ENCODE results near the gene SOX6.
A peak's percentile ranks its signal among the peaks of the same experiment; 100 is the strongest.

The SOX6 gene

DNA sequence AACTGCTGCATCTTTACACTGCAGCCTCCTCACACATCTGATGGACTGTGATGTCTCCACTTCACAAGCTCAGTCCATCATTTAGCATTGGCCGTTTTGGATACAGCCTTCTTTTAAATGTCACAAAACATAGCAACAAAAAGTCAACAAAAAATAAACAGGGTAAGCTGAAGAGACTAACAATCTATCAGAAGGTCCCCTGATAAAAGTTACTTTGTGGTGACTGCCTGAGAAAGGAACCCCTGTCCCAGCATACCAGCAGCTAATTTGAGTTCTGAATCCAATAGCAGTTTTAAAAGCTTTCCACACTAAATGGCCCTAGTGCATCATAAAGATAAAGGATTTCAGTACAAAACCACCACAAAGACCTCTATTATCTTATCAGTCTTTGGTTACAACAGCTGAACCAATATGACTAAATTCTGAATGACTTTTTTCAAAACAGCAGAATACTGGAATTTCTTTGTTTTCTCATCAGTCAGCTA is 162.4 kb downstream of the SOX6 start:
- DNase-seq = peak in 1 of 56 donors; percentile 1

DNA sequence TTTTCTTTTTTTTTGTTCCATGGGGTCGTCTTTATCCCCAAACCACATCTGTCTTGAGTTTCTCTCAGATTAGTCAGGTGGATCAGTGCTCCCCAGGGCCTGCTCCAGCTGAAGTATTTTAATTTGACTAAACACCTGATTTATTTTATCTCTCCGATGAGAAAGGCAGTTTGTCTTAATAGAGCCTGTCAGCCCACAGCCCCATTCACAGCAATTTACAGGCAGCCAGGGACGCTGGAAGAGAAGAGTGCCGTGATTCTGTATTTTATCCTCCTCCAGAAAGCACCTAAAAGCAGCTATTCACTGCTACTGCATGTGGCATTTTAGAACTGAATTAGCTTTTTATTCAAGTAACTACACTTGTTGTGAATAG is 164.5 kb downstream of the SOX6 start:
- peak in 2 of 56 donors; percentile 15 to 16 for DNase-seq

DNA sequence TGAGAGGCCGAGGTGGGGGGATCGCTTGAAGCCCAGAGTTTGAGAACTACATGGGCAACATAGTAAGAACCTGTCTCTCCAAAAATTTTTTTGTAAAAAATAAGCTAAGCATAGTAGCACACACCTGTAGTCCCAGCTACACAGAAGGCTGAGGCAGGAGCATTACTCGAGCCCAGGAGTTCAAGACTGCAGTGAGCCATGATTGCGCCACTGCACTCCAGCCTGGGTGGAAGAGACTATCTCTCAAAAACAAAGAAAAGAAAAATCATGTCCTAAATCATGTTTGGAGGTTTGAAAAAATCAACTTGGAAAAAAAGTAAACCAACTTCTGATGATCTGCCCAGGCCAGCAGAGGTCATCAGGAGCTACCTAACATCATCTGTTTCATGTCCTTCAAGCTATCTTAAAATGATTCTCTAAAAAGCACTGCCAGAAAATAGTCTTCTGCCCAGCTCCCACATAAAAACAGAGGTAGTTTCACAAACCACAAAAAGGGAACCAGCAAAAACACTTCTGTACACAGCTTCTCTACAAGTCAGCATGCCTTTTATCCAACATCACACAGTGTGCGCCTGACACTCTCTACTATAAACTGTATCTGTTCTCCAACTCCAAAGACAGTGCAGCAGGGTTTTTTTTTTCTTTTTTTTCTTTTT is 165.0 kb downstream of the SOX6 start:
- DNase-seq = peak in 3 of 56 donors; percentile 9 to 20 (median 11)

DNA sequence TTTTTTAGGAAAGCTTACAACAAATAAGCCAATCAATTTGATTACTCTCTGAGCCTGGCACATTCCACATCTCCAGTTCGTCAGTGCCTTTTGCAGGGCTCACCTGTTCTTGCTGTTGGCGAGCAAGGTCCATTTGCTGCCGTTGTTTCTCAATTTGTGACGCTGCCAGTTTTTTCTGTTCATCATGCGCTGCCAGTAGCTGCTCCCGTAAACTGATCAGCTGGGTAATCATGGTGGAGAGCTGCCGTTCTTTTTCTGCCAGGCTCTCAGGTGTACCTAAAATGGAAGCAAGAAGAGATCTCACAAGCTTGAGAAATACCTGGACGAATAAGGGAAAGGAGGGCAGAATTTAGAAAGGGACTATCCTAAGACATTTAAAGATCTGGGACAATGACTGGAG is 169.7 kb downstream of the SOX6 start:
- no peak for DNase-seq

DNA sequence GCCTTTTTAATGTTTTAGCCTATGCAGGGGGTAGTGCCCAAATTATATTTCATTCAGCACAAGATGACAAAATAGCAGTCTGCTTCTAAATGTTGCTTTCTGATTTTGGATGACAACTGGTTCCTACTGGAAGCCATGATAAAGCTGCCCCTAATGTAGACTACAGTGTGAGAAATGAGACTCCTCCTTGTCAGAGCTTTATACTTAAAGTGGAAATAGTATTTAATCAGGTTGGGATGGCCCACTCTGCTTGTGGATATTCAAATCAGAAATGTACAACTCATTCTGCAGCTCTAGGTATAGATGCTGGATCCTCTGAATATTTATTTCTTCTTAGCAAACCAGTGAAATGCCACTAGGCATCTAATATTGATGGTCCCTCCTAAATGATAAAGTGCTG is 171.3 kb downstream of the SOX6 start:
- no peak for DNase-seq

DNA sequence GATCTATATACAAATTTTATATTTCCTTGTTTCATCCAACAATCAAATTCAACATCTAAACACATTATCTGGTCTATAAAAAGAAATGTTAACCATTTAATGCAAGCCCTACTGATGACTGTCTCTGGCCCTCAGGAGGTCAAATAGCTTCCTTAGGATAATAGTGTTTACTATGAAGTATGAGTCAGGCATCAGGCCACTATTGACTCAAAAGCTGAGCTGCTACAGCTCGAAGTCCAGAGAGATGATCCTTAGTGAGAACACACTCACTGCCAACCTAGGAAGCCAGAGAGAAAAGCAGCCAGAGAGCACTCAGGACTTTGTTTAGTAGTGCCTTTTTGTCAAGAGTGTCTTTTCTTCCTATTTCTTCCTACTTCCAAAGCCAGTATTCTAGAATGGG is 171.8 kb downstream of the SOX6 start:
- DNase-seq = no peak

DNA sequence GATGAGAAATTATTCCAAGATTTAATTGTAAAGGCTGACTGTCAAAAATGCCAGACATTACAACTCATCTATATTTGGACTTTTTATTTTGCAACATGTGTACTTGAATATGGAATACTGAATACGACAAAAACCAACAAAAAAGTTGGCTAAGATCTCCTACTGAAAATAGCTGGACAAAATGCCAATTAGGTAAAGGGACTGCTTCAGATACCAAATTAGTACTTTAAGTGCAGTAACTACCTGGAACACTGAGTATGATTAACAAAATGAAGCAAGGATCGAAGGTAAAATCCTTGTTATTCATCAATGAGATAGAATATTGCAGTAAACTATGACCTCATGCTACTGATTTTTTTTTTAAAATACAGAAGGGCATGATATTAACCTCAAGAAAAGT is 173.8 kb downstream of the SOX6 start:
- DNase-seq = no peak

DNA sequence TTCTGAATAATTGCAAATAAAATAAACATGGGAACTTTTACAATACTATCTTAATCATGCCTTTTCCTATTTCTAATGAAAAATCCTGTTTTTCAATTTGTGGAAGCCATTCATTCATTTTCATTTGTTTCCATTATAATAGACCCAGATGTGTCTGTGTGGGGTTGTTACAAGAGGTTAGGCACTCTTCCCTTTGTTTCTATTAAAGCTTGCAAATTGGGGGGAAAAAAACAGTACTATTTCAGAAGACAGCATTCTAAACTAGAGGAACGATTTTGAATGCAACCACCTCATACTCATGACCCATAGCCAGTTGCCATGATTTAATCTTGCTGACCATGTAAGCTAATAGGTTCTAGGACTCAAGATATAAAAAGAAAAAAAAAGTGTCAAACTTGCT is 175.5 kb downstream of the SOX6 start:
- DNase-seq = no peak

DNA sequence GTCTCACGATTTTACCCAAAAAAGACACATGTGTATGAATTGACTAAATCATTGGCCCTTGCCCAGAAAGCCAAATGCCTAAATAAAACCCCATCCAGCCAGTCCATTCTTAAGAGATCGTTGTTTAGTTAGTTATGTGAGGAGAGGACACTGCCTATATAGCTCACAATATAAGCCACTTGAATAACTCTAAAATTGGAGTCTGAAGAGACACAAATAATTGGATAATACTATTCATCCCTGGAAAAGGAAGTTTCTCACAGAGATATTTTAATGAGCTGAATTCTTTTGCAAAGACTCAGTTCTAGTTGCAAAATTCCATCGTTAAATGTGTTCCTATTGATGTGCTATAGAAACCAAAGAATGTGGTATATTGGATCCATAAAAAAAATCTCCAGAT is 176.7 kb downstream of the SOX6 start:
- no peak for DNase-seq

DNA sequence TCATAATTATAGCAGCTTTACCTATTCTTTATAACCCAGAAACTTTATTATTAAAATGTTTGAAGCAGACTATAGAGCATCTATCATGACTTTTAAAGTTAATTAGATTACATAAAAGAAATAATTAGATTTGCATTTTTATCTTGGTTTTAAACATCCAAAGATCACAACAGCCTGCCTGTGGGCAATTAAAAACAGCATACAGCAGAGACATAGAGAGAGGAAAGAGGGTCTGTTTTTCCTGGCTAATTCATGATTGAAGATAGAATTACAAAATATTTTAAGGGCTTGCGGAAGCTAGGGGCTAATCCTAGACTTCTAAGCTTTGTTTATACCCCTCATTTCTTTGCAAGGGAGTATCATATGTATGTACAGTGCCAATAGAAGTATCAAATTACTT is 178.1 kb downstream of the SOX6 start:
- DNase-seq = no peak

DNA sequence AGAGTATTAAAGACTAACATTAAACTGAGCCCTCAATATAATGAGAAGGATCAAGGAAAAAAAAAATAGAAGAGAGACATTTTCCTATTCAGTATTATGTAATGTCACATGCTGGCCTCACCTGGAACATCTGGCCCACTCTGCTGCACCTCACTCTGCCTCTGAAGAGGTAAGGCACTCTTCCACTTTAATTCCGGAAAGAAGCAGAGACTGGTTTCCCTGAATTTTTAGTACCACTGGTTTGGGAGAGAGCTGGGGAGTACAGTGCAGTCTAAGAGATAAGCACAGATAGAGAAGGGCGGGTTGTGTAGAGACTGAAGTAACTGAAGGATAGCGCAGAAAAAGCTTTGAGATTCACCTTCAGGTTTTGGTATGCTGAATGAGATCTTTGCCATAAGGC is 178.7 kb downstream of the SOX6 start:
- no peak for DNase-seq

DNA sequence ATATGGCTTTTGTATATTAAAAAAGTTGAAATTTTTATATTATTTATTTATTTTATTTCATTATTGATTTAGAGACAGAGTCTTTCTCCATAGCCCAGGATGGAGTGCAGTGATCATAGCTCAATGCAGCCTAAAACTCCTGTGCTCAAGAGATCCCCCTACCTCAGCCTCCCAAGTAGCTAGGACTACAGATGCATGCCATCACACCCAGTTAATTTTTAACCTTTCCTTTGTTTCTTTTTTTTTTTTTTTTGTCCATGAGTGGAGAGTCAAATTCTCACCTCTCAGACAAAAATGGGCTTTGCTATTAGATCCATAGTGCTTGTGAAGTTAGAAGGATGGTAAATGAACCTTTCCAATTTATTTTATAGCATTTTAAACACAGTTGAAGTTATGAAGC is 182.5 kb downstream of the SOX6 start:
- no peak for DNase-seq

DNA sequence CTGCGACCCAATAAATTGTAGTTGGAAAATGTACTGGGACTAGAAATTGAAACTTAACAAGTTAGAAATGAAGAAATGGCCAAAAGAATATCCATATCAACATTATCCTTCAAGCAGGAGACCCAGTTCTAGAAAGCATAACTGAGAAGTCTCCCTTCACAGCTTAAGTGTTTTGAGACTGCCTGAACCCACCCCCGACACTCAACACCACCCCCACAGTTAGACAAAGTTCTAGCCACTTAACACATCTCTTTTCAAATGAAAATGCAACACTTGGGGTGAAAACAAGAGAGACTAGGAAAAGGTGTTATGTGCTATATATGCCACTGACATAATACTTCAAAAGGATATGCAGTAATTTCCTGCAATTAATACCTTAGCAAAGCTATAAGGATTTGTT is 184.5 kb downstream of the SOX6 start:
- DNase-seq = no peak

DNA sequence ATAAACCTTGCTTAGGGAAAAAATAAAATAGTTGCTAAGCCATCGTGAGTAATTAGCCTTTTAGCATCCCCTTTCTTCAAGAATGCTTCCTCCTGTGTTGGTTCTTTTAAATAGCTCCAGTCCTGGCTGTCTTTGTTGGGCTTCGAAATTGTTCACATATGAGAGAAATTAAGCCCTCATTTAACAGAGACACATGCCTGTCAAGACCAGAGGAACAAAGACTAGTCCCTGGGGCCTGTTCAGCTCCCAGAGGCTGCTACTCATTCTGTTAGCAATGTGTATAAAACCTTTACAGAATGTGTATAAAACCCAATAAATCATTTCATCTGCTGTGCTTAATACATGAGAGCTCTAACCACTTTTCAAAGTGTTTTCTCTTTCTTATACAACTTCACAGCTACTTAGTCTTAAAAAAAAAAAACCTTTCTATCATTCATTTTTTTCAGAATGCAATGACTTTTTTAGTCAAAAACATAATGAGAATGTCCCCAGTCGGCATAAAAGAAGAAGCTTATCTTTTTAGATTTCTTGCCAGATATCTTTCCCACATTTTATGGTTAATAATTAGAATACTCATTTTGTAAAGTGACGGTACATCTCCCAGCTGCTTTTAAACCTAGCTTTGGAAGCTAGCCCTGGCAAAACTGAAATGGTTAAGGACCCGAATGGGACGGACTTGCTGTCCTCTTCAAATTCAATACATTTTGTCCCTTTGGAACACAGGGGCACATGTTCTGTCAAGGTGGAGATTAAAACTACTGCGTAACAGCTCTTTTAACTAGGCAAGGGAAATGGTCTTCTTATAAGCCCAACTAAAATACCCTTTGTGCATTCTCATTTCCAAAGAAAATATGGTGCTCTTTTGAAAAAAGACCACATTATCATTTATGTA is 186.1 kb downstream of the SOX6 start:
- DNase-seq = no peak

DNA sequence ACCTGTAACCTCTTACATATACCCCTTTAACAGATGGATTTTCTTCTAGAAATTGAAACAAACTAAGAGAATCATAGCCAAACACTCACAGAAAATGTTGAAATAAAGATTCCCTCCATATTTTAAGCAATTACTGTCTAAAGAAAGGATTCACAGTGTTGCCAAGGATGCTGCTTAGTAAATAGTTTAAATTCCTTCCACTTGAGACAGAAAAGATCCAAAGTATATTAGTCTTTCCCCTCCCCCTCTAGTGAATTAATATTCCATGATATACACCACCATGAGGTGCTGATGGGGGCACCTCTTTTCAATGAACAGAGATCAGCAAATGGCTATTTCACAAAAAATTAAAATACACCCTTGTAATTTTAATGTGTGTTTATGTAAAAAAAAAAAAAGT is 186.8 kb downstream of the SOX6 start:
- DNase-seq = no peak

DNA sequence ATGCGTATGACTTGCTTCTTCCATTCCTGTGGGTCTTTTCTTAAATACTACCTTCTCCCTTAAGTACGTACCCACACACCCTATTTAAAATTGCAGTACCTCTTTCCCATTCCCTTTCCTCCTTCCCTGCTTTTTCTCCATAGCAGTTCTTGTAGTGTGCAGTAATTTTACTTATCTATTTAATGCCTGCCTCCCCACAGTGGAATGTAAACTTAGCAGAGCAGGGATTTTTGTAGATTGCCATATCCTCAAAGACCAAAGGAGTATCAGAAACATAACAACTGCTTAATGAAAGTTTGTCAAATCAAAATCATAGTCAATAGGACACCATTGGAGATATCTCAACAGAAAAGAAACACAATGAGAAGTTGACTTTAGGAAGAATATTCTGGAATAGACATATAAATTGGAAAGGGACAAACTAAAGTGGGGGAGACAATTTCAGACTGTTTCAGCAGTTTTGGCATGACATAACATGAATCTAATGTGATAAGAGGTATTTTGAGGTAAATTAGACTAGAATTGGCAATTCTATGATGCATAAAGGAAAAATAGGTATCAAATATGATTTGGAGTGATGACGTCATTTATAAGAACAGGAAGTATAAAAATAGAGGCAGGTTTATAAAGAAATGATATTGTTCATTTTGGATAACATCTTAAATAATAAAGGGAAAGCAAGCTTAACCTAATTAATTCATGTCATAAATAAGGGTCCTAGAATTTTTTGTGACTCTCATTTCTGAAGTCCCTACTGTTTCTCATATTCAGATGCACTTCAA is 188.4 kb downstream of the SOX6 start:
- DNase-seq = no peak

DNA sequence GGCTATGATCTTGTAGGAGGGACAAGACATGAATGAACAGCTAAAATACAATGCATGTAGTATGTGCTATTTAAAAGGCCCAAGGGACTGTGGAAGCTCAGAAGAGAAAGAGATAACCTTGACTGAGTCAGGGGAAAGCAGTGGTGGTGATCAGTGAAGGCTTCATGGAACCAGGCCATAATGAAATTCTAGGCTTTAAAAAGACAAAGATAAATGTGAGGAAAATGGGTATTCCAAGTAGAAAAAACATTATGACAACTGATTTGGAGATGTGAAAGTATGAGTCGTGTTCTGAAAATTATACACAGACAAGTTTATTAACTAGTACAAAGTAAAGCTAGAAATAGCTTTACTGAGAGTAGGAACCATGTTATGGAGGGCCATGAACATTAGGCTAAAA is 189.8 kb downstream of the SOX6 start:
- DNase-seq = no peak

DNA sequence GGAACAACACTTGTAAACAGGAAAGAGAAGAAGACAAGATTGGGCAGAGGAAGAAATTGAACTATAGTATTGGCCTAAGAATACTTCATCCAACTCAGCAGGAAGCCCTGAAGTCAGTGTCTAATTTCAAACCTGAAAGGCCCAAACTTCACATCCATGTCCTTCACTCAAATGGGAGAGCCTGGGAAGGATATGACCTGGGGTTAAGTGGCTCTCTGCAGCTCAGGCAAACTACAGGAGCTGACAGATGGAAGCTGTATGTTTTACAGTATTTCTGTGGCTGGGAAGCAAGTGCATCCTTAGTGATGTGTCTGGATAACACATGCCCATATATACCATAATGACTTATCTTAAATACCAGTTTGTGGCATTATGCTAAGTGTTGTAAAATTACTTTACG is 196.2 kb downstream of the SOX6 start:
- no peak for DNase-seq

DNA sequence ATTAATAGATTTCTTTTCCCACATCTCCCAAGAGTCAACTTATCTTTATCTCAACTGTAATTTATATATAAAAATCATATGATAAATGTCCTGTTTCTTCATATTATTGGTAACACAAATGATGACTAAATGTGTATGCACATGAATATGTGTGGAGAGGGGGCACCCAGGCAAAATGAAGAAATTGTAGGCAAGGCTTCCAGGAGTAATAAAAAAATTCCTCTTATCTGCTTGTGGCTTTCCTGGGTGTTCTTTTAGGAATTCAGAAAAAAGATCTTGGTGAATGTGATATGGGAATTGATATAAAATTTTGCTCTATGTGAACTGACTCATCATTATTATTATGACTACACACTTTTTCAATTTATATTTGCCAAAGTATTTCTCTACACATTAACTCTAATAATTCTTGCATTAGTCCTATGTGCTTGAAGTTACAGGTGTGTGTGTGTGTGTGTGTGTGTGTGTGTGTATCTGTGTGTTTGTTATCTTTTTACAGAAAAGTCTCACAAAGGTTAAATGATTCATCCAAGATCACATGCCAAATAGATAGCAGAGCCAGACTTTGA is 197.8 kb downstream of the SOX6 start:
- DNase-seq = no peak

DNA sequence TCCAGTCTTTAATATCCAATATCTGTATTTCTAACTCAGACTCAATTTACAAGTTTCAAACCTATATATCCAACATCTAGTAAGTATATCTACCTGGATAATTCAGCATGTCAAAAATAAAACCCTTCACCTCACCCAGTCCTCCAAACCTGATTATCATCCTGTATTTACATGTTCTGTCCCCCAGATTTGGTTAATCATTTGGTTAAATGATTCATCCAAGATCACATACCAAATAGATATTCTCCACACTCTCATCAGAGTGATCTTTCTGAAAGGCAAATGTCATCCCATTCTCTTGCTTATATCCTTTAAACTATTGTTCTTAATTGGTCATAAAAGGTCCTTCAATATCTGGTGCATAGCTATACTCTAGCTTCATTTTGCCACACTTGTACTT is 199.0 kb downstream of the SOX6 start:
- no peak for DNase-seq

DNA sequence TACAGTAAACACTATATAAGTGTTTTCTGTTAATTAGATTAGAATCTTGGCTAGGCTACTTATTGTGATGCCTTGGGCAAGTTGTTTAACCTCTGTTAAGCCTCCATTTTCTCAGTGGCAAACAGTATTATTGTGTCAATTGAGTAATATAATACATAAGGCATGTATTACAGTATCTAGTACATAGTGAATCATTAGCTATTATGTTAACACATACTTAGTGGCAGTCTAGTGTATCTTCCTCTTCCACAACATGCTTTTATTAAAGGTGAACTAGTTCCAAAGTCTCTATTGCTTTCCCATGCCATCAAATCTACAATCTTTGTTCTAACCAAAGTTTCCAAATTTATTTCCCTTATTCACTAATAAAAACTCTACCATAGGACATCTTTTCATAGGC is 200.9 kb downstream of the SOX6 start:
- no peak for DNase-seq

All from nucleus accumbens (tissue), 56 donors.